Activated T-cell treated with anti-CD3 and anti-CD28 coated beads, Interleukin-2, amount 50 U/mL, for 72 hours (primary cell): ENCODE data around the gene CAMK1D. TPM values are rescaled to one million over a fixed set of nuclear protein-coding genes. Genes with fewer than 3 reads are reported as not detected.
A peak's percentile ranks its signal among the peaks of the same experiment; 100 is the strongest.

Experiments used
- ATAC-seq, 2 donors: fragments of 150-1000 bp; cut with Tn5 transposase; replicated peaks in 1 of 2; 2 replicates each; pipeline ENCODE4 v1.10.0; 2021; ENCODE audit warnings: moderate library complexity in 2 of 2, mild to moderate bottlenecking in 1 of 2
- DNase-seq, 2 donors: peaks; one replicate each; pipeline ENCODE4 v3.0.0; 2021 to 2022; ENCODE audit warnings: mixed read lengths in 1 of 2
- H3K27ac Mint-ChIP-seq: one replicate; pipeline ENCODE4 v1.8.0; 2022; ENCODE audit warnings: mild to moderate bottlenecking, moderate library complexity, mixed read lengths
- H3K27me3 Mint-ChIP-seq: one replicate; pipeline ENCODE4 v1.8.0; 2022; ENCODE audit warnings: low read depth, mixed read lengths
- H3K36me3 Mint-ChIP-seq, 2 donors: one replicate each; pipeline ENCODE4 v1.8.0; 2022; ENCODE audit warnings: mixed read lengths in 2 of 2, mild to moderate bottlenecking in 1 of 2; ENCODE audit not compliant: insufficient read depth in 2 of 2
- H3K4me1 Mint-ChIP-seq: one replicate; pipeline ENCODE4 v1.8.0; 2022; ENCODE audit warnings: low read depth, mixed read lengths
- H3K4me3 Mint-ChIP-seq, 2 donors: one replicate each; pipeline ENCODE4 v1.8.0; 2022; ENCODE audit warnings: mild to moderate bottlenecking in 2 of 2, mixed read lengths in 2 of 2, moderate library complexity in 2 of 2
- H3K9me3 Mint-ChIP-seq, 2 donors: one replicate each; pipeline ENCODE4 v1.8.0; 2022; ENCODE audit warnings: mixed read lengths in 2 of 2
- total RNA-seq, 2 donors: library from RNA; stranded (reverse); gene quantifications; one replicate each; pipeline ENCODE4 v1.2.3, GENCODE V29; 2022

Gene CAMK1D
- total RNA-seq, 2 donors from 2014 or later: 19.9 to 25.3 TPM

DNA sequence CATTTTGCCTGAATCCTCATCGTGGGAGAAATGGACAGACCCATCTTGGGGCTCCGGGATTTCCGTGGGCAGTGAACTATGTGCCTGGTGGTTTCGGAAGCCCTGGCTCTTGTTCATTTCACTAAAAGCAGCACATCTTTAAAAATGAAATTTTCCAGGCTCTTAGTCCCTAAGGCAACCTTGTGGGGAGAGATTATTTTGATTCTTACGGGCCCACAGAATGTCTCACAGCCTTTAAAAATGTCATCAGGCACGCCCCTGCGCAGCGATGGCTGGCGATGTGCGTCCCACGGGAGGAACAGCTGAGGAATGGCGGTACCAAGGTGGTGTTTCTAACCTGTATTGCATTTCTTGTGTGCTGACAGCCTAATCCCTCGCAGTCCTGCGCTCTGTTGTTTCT, 462.5 kb downstream of the CAMK1D start:
- Mint-ChIP-seq H3K4me1 (no peaks in the 10 kb centered on the region), H3K27me3 (no peaks in the 10 kb centered on the region), H3K36me3 (peaks cover 3 to 12% of the 10 kb centered on the region in 2 donors), H3K27ac (no peak overlapping the region), H3K9me3 (peaks cover 0 to 3% of the 10 kb centered on the region in 2 donors), H3K4me3 (no peak overlapping the region)
- no peak for ATAC-seq
- no peak for DNase-seq

DNA sequence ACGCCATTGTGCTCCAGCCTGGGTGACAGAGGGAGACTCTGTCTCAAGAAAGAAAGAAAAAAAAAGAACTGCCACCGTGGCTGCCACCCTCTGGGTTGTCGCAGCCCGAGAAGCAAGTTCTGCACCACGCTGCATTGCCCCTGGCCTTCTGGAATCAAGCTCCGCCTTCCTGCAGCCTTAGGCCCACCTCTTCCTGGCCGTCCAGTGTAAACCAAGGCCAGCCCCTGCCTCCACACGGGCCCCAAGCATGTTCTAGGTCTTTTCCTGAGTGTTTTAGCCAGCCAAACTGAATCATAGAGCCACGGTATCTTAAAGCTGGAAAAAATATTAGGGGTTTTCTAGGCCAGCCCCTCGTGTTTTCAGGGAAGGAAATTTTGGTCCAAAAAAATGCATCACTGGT, 463.2 kb downstream of the CAMK1D start:
- no peak overlapping the region for H3K27ac Mint-ChIP-seq
- ATAC-seq (no peak), DNase-seq (no peak)
- peaks cover 0 to 3% of the 10 kb centered on the region in 2 donors for H3K9me3 Mint-ChIP-seq
- H3K27me3 Mint-ChIP-seq: no peaks in the 10 kb centered on the region
- peaks cover 3 to 12% of the 10 kb centered on the region in 2 donors for H3K36me3 Mint-ChIP-seq
- H3K4me3 Mint-ChIP-seq: no peak overlapping the region
- H3K4me1 Mint-ChIP-seq: no peaks in the 10 kb centered on the region

DNA sequence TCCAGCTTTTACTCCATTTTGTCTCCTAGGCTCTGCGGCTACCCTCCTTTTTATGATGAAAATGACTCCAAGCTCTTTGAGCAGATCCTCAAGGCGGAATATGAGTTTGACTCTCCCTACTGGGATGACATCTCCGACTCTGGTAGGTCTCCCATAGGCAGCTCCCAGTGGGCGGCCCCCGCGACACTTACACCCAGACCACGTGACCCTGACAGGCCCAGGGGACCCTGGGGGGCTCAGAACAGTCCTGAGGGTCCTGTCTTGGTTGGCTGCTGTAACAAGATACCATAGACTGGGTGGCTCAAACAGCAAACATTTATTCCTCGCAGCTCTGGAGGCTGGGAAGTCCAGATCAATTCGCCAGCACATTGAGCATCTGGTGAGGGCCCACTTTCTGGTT, 464.8 kb downstream of the CAMK1D start:
- H3K27me3 Mint-ChIP-seq: no peaks in the 10 kb centered on the region
- H3K27ac Mint-ChIP-seq: no peak overlapping the region
- peaks cover 3 to 12% of the 10 kb centered on the region in 2 donors for H3K36me3 Mint-ChIP-seq
- H3K4me3 Mint-ChIP-seq: no peak overlapping the region
- DNase-seq (no peak), ATAC-seq (no peak)
- H3K4me1 Mint-ChIP-seq: no peaks in the 10 kb centered on the region
- peaks cover 0 to 3% of the 10 kb centered on the region in 2 donors for H3K9me3 Mint-ChIP-seq

DNA sequence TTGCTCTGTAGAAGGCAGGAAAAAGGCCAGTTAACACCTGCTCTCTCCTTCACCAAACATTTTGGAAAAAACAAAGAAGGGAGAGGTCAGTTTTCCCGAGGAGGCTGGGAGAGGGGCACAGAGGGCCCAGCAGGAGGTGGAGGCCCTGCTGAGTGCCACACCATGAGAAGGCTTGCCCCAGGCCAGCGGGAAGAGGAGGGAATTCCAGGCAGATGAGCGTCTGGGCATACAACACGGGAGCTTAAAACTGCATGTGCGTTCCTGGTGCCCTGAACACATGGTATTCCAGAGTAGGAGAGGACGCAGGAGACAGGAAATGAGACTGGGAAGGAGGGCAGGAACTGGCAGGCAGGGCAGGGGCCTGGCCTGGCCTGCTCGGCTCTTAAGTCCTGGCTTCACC, 469.7 kb downstream of the CAMK1D start:
- Mint-ChIP-seq H3K27ac (peak overlapping the region; percentile 6), H3K27me3 (no peaks in the 10 kb centered on the region), H3K36me3 (peaks cover 1 to 4% of the 10 kb centered on the region in 2 donors), H3K9me3 (peaks cover 0 to 1% of the 10 kb centered on the region in 2 donors), H3K4me3 (no peak overlapping the region), H3K4me1 (no peaks in the 10 kb centered on the region)
- DNase-seq: no peak
- no peak for ATAC-seq

DNA sequence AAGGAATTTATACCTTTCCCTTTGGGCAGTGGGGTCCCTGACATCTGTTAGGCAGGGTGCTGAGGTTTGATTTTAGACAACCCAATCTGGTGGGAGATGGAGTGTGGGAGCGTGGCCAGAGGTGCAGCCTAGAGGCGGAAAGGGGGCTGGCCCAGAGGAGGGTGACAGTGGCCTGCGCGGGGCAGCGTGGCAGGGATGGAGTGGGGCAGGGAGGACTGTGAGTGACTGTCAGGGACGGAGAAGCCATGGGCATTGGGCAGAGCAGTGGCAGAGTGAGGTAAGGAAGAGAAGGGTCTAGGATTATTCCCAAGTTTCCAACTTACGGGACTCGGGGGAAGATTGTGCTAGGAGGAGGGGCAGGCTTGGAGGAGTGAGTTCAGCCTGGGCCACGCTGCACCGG, 470.3 kb downstream of the CAMK1D start:
- Mint-ChIP-seq H3K4me1 (no peaks in the 10 kb centered on the region), H3K27ac (no peak overlapping the region), H3K27me3 (no peaks in the 10 kb centered on the region), H3K36me3 (no peaks in the 10 kb centered on the region), H3K9me3 (no peaks in the 10 kb centered on the region), H3K4me3 (no peak overlapping the region)
- DNase-seq: no peak
- no peak for ATAC-seq

DNA sequence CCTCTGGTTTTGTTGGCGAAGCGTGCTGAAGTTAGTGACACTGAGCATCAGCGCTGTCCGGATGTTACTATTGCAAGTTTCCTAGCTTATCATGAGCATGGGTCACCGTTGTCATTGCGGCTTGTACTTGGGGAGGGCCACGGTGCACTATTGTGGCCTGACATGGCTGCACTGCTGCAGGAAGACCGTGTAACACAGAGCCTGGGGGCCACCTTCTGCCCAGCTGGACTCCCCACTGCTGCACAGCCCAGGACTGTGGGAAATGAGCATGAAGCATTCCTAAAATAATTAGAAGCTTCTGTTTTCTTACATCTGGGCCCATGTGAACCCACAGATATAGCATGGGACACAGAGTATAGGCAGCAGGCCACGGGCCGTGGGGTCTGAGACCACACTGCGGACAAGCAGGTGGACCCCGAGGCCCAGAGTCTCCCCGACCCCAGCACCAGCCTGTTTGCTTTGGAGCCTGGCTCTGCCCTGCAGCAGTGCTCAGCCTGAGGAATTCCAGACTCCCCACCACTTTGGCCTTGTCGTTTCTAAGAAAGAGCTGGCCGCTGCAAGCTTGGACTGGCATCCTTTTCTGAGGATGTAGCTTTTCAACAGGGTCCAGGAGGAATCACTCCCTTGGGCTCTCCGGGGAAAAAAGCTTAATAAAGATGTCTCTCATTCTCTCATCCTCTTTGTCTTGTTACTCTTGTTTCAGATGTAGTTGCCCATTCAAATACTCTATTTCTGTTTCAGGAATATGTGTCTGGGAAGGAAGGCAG, 473.0 kb downstream of the CAMK1D start:
- Mint-ChIP-seq H3K9me3 (no peaks in the 10 kb centered on the region), H3K4me1 (no peaks in the 10 kb centered on the region), H3K27me3 (no peaks in the 10 kb centered on the region), H3K4me3 (no peak overlapping the region), H3K36me3 (peaks cover 0 to 4% of the 10 kb centered on the region in 2 donors), H3K27ac (no peak overlapping the region)
- ATAC-seq (no peak), DNase-seq (no peak)

DNA sequence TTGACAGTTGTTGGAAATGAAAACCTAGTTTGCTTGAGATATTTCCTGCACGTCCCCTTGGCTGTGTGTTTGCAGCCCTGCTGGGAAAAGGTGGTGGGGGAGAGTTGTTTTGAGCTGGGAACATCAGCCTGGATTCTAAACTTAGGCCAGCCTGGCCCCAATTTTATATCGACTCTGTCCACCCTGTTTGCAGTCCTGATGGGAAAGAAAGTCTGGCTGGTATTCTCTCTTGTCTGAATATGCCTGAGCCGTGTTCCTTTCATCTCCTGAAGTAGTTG, 473.5 kb downstream of the CAMK1D start:
- no peak overlapping the region for H3K27ac Mint-ChIP-seq
- no peaks in the 10 kb centered on the region for H3K9me3 Mint-ChIP-seq
- no peaks in the 10 kb centered on the region for H3K4me1 Mint-ChIP-seq
- H3K4me3 Mint-ChIP-seq: no peak overlapping the region
- H3K36me3 Mint-ChIP-seq: peaks cover 0 to 4% of the 10 kb centered on the region in 2 donors
- H3K27me3 Mint-ChIP-seq: no peaks in the 10 kb centered on the region
- ATAC-seq: no peak
- DNase-seq: no peak

DNA sequence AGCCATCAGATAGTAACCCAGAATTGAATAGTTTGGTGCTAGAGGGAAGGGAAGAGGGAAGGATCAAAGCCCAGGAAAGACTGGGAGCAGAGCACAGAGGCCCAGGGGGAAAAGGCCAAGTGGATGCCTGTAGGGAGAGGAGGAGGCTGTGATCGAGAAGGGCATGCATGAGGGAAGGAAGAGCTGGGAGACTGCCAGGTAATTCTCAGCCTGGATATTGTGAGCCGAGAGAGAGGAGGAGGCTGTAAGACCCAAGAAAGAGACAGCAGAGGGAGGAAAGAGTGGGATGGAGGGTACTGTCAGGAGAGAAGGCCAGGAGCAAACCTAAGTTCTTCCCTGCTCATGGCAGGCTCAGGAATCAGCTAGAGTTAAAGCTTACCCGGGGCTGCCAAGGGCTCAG, 474.0 kb downstream of the CAMK1D start:
- Mint-ChIP-seq H3K27ac (no peak overlapping the region), H3K4me3 (no peak overlapping the region), H3K36me3 (peaks cover 0 to 4% of the 10 kb centered on the region in 2 donors), H3K27me3 (no peaks in the 10 kb centered on the region), H3K9me3 (no peaks in the 10 kb centered on the region), H3K4me1 (no peaks in the 10 kb centered on the region)
- no peak for ATAC-seq
- DNase-seq: no peak

DNA sequence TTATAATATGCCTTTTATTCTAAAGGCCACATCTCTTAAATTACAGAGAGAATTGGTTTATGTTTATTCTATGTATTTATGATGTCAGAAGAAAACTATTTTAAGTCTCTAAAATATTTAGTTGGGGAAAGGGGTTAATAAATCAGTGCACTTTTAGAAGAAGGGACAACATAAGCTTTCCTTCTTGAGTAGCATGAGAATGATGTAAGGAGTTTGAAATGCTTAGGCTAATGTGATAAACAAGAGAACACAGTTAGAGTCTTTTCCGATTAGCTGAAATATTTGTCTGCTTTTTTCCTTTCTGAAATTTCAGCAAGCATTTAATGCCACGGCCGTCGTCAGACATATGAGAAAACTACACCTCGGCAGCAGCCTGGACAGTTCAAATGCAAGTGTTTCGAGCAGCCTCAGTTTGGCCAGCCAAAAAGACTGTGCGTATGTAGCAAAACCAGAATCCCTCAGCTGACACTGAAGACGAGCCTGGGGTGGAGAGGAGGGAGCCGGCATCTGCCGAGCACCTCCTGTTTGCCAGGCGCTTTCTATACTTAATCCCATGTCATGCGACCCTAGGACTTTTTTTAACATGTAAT, 476.0 kb downstream of the CAMK1D start:
- no peaks in the 10 kb centered on the region for H3K27me3 Mint-ChIP-seq
- H3K36me3 Mint-ChIP-seq: peaks cover 0 to 6% of the 10 kb centered on the region in 2 donors
- DNase-seq (no peak), ATAC-seq (no peak)
- H3K4me3 Mint-ChIP-seq: no peak overlapping the region
- no peak overlapping the region for H3K27ac Mint-ChIP-seq
- no peaks in the 10 kb centered on the region for H3K9me3 Mint-ChIP-seq
- H3K4me1 Mint-ChIP-seq: no peaks in the 10 kb centered on the region

DNA sequence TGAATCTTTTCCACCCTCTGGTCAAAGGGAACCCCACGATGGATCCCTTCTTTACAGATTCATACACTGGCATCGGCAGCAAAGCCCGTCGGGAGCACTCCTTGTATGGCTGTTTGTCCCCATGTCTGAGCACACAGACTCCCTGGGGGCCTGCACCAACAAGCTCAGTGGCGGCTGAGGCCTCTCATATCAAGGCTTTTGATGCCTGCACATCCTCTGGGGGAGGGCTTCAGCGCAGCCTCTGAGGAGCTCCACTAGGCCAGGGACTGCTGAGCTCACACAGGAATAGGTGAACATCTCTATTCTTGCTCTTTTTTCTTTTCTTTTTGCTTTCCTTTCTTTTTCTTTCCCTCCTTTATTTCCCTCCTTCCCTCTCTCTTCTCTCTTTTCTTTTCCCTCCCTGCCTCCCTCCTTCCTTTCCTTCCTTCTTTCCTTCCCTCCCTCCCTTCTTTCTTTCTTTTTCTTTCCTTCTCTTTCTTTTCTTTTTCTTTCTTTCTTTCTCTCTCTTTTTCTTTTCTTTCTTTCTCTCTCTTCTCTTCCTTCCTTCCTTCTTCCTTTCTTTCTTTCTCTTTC, 477.5 kb downstream of the CAMK1D start:
- DNase-seq: no peak
- no peaks in the 10 kb centered on the region for H3K9me3 Mint-ChIP-seq
- no peak for ATAC-seq
- H3K27me3 Mint-ChIP-seq: no peaks in the 10 kb centered on the region
- H3K27ac Mint-ChIP-seq: peak overlapping the region; percentile 21
- H3K4me3 Mint-ChIP-seq: no peak overlapping the region
- peaks cover 0 to 6% of the 10 kb centered on the region in 2 donors for H3K36me3 Mint-ChIP-seq
- no peaks in the 10 kb centered on the region for H3K4me1 Mint-ChIP-seq

DNA sequence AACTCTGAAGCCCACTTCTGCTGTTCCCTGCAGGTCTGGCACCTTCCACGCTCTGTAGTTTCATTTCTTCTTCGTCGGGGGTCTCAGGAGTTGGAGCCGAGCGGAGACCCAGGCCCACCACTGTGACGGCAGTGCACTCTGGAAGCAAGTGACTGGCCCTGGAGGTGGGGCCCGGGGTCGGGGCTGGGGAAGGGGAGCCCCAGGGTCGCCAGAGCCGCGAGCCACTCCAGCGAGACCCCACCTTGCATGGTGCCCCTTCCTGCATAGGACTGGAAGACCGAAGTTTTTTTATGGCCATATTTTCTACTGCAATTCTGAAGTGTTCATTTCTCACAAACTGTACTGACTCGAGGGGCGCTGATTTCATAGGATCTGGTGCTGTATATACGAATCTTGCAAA, 479.4 kb downstream of the CAMK1D start:
- Mint-ChIP-seq H3K27ac (no peak overlapping the region), H3K36me3 (peaks cover 0 to 6% of the 10 kb centered on the region in 2 donors), H3K27me3 (no peaks in the 10 kb centered on the region), H3K4me1 (no peaks in the 10 kb centered on the region), H3K4me3 (no peak overlapping the region), H3K9me3 (no peaks in the 10 kb centered on the region)
- DNase-seq: no peak
- no peak for ATAC-seq

DNA sequence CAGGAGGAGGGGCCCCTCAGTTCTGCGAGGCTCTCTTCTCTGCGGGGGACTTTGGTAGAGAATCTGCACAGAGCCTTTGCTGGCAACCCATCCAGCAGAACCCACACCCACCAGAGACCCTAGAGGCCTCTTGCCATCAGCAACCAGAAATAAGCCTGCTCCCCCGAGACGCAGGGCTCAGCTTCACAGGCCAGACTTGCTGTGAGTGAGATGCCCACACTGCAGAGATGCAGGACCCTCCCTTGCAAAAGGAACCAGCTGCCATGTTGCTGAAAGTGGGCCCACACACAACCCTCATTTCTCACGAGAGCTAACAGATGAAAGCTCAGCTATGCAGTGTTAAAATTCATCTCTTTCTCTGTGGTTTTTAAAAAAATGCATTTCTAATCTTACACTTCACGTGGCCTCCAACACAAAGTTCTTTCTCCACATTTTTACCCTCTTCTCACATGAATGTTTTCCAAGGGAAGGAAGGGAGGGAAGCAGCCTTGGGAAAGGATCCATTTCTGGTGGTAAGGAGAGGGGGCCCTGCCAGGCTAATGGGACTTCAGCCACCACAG, 480.6 kb downstream of the CAMK1D start:
- no peaks in the 10 kb centered on the region for H3K4me1 Mint-ChIP-seq
- H3K36me3 Mint-ChIP-seq: peaks cover 0 to 6% of the 10 kb centered on the region in 2 donors
- no peaks in the 10 kb centered on the region for H3K9me3 Mint-ChIP-seq
- H3K27me3 Mint-ChIP-seq: no peaks in the 10 kb centered on the region
- ATAC-seq: no peak
- no peak overlapping the region for H3K27ac Mint-ChIP-seq
- no peak for DNase-seq
- H3K4me3 Mint-ChIP-seq: no peak overlapping the region

DNA sequence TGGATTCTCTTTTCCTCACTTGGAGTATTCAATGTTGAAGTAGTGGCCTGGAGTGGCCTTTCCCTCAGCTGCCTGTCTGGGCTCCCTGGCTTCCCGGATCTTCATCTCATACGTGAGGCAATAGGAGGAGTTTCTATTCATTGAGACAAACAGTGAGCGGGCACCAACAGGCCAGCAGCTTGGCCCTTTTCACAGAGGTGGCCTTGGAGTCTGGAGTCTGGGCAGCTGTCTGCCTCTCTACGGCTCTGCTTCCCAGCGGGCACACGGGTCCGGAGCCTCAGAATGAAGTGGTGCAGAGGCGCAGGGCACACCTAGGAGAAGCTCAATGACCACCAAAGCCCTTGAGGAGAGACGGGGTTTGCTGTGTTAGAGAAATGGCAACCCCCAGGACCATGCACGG, 482.7 kb downstream of the CAMK1D start:
- Mint-ChIP-seq H3K4me3 (no peak overlapping the region), H3K9me3 (no peaks in the 10 kb centered on the region), H3K27me3 (no peaks in the 10 kb centered on the region), H3K27ac (no peak overlapping the region), H3K4me1 (no peaks in the 10 kb centered on the region), H3K36me3 (peaks cover 0 to 3% of the 10 kb centered on the region in 2 donors)
- ATAC-seq: no peak
- no peak for DNase-seq
